Cerebellar nuclear complex (tissue), 1 donor: ENCODE data around the gene CUL4A.
"Not testable (repeated sequence)": the region's sequence is repeated elsewhere in the genome, so short reads cannot be mapped to it uniquely, and the experiment has no call there.

ENCODE experiments used
- DNase-seq, 2 experiments: peaks; one replicate each; lab custom pipeline; 2025; lab: John Stamatoyannopoulos, UW

The CUL4A gene

DNA sequence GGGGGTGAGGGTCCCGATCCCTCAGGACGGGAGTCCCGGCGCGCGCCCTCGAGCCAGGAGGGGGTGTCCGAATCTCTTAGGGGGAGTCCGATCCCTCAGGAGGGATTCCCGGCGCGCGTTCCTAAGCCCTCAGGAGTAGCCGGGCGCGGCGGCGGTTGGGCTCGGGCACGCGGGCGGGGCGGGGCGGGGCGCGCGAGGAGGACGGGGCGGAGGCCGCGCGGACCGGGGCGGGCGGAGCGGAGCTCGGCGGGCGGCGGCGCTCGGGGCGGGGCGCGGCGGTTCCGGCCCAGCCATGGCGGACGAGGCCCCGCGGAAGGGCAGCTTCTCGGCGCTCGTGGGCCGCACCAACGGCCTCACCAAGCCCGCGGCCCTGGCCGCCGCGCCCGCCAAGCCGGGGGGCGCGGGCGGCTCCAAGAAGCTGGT, at the start of gene CUL4A:
TSS of gene CUL4A (plus strand) at position 278 of the 423 bp plus-strand sequence. CDS start at position 293, 15 bp downstream.
- no peak for DNase-seq

DNA sequence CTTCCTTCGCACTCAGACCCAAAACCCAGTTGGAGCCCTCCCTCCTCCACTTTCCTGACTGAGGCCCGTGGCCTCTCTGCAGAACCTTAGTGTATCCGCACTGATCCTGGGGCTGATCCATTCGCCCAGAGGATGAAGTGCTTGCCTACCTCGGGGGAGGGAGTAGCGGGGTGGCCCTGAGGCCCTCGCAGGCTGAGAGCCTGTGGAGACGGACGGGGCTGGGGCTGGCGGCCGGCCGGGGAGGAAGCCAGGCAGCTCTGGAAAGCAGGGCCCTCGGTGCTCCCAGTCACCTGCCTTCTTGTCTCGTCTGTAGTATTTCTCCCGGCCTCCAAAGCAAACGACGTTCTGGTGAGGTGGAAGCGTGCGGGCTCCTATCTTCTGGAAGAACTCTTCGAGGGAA, 49.7 kb upstream of the CUL4A start:
- DNase-seq = no peak

- DNase-seq = no peak
These were observed 48.4 kb upstream of the CUL4A start for GRCh38 chr13:113160983-113161382.

DNA sequence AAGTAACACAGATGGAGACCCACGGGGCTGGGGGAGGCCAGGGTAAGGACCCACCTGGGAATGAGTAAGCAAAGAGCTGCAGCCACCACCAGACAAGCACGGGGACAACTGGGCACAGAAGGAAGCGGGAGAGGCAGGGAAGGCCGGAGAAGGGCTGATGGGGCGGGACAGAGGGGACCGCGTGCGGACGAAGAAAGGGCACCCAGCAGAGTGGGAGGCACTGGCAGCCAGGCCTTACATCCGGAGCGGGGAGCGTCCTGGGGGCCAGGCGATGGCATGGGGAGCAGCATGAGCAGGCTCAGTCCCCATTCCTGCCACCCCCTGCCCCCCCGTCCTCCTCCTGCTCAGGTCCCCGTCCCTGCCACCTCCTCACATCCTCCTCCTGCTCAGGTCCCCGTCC, 48.0 kb upstream of the CUL4A start:
- DNase-seq = no peak

- DNase-seq = not testable (repeated sequence)
These were observed 47.4 kb upstream of the CUL4A start for GRCh38 chr13:113161975-113162374.

- DNase-seq = no peak
These were observed 46.4 kb upstream of the CUL4A start for GRCh38 chr13:113162783-113163685.

DNA sequence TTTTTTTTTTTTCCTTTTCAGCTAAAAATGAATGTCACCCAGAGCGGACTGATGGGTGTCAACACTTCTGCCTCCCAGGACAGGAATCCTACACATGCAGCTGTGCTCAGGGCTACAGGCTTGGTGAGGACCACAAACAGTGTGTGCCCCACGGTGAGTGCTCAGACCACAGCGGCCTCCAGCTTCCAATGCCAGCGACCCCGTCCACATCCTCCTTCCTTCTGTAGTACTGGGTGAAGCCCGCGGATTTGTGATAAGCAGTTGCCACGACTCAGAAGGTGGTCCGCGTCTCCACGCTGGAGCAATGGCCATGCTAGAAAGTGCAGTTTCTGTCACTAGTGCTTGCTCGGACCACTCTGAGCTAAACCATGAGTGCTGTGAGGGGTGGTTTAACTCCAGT, 44.9 kb upstream of the CUL4A start:
- DNase-seq = no peak

GRCh38 chr13:113166266-113166665, 43.1 kb upstream of the CUL4A start:
- DNase-seq = no peak

- no peak for DNase-seq
These were observed 42.7 kb upstream of the CUL4A start for GRCh38 chr13:113166681-113167080.

DNA sequence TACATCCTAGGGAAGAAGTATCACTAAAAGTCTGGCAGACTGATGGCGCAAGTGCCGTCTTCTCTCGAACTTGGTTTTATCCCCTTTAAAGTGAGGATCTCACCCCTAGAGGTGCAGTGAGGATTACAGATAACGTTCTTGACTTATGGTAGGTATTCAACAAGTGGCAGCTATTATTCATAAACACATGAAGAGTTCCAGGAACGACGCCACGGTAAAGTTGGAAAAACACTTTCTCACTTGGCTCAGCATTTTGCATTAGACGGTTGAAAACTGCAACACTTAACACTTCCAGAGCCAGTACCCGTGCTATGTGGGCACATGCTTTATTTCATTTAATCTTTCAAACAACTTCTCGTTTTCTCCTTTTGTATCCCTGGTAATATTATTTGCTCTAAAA, 42.3 kb upstream of the CUL4A start:
- no peak for DNase-seq

GRCh38 chr13:113167575-113167974, 41.8 kb upstream of the CUL4A start:
- DNase-seq = no peak

DNA sequence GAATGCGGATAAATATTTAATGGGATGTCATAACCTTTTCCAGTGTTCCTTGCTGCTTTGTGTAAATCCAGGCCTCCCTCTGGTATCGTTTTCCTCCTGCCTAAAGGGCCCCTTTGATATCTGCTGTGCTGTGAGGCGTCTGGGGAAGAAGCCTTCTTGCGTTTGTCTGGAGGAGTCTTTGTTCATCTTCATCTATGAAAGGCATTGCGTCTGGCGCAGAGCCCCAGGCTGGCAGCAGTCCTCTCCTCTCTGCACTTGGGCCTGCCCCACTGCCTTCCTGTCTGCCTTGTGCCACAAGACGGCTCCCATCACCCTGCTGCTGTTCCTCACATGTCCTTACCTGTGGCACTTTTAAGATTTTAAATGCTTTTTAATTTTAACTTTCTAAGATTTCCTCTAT, 41.2 kb upstream of the CUL4A start:
- DNase-seq = no peak

DNA sequence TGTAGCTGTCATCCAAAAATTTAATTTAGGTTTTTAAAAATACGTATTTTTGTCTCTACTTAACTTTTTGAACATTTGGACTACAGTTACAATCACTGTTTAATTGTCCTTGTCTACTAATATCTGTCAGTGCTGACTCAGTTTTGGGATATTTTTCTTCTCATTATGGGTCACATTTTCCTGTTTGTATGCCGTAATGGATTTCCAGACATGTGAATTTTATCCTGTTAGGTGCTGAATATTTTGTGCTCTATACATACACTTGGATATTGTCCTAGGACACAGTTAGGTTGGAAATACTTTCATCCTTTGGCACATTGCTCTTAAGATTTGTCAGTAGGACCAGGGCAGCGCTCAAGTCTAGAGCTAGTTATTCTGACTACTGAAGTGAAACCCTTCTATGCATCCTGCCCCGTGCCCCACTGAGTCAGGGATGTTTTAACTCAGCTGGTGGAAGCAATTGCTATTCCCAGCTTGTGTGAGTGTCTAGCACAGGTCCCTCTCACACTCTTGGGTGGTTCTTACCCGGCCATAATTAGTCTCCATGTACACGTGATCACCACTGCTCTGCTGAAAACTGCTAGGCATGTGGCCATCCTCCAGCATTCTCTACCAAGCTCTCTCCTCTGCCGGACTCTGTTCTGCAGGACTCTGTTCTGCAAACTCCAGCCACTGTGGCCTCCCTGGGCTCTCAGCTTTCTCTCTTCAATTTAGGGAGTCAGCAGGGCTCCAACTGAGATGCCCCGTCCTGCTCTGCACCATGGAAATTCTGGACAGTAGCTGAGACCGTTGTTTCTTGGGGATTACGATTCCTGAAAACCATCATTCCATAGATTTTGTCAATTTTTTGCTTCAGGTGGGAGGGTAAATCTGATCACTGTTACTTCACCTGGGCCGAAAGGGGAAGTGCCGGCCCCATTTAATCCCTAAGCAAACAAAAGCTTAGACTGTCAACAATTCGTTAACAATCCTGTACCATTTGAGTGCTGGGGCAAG, 39.8 kb upstream of the CUL4A start:
- no peak for DNase-seq

GRCh38 chr13:113170511-113170910, 38.9 kb upstream of the CUL4A start:
- no peak for DNase-seq

- no peak for DNase-seq
These were observed 37.9 kb upstream of the CUL4A start for GRCh38 chr13:113171250-113172125.

- DNase-seq = no peak
These were observed 36.9 kb upstream of the CUL4A start for GRCh38 chr13:113172419-113172926.

DNA sequence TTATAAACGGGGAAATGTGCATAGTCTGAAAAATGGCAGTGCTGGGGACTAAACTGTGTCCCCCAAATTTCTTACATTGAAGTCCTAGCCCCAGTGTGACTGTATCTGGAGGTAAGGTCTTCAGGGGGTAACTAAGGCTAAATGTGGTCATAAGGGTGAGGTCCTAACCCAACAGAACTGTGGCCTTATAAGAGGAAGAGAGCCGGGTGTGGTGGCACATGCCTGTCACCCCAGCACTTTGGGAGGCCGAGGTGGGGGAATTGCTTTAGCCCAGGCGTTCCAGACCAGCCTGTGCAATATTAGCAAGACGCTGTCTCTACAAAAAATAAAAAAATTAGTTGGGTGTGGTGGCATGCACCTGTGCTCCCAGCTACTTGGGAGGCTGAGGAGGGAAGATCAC, 33.1 kb upstream of the CUL4A start:
- no peak for DNase-seq

DNA sequence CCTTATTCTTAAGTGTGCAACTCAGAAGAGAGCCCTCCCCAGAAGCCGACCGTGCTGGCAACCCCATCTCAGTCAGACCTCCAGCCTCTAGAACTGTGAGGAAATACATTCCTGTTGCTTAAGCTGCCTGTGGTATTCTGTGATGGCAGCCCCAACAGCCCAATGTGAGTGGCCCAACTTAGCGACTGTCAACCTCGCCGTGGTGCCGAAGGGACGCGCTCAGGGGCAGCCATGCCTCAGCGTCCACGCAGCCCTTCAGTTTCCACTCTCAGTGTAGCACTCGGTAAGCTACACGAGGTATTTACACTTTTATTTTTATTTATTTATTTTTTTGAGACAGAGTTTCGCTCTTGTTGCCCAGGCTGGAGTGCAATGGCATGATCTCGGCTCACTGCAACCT, 32.6 kb upstream of the CUL4A start:
- DNase-seq = no peak

- DNase-seq = no peak
These were observed 31.1 kb upstream of the CUL4A start for GRCh38 chr13:113178070-113178895.

- DNase-seq = no peak
These were observed 30.6 kb upstream of the CUL4A start for GRCh38 chr13:113178896-113179167.
